T-cell (primary cell): ENCODE measurements around the gene ABCC1. TPM values are rescaled to one million over a fixed set of nuclear protein-coding genes. Genes with fewer than 3 reads are reported as not detected.
"Not testable (repeated sequence)": the region's sequence is repeated elsewhere in the genome, so short reads cannot be mapped to it uniquely, and the experiment has no call there.

Source experiments
- ATAC-seq, 4 experiments: fragments of 200-7000 bp in 3 of 4; fragments of 150-1000 bp in 1 of 4; cut with Tn5 transposase; replicated peaks in 1 of 4; 1 replicate in 3 of 4; 2 replicates in 1 of 4; pipeline ENCODE4 v1.10.0; 2021; ENCODE audit warnings: moderate library complexity in 3 of 4, mild to moderate bottlenecking in 2 of 4, moderate number of reproducible peaks in 1 of 4
- CTCF ChIA-PET, 2 donors: fragments of 300-600 bp; sonication (Branson Sonifier 250); formaldehyde crosslinking; loops; one replicate each; lab custom pipeline; 2022; ENCODE audit warnings: antibody characterized with exemption in 2 of 2; lab: Charles Lee
- POLR2A ChIA-PET, 2 donors: fragments of 300-600 bp; sonication (Branson Sonifier 250); formaldehyde crosslinking; loops; one replicate each; lab custom pipeline; 2022; ENCODE audit warnings: antibody characterized with exemption in 2 of 2; lab: Charles Lee
- DNase-seq, 35 experiments: peaks; one replicate each; pipeline versions ENCODE4 v3.0.0 to v3.0.0-alpha.2; 2013 to 2023
- H3K27ac ChIP-seq: one replicate; pipeline ENCODE4 v1.5.1; 2013; ENCODE audit warnings: low read length
- H3K27me3 ChIP-seq, 2 experiments: replicated peaks in 1 of 2; 1 replicate in 1 of 2; 2 replicates in 1 of 2; pipeline versions ENCODE4 v1.6.1 to v1.7.0; 2013; ENCODE audit warnings: low read length in 1 of 2, mixed read lengths in 1 of 2; ENCODE audit not compliant: control insufficient read depth in 2 of 2, insufficient read depth in 2 of 2; ENCODE audit errors: extremely low read depth in 1 of 2
- H3K36me3 ChIP-seq, 2 donors: 1 replicate in 1 of 2; 2 replicates in 1 of 2; pipeline versions ENCODE4 v1.6.1 to v1.7.0; 2013; ENCODE audit warnings: low read length in 1 of 2; ENCODE audit not compliant: control insufficient read depth in 2 of 2, insufficient read depth in 1 of 2; ENCODE audit errors: extremely low read depth in 1 of 2
- H3K4me1 ChIP-seq, 2 experiments: 1 replicate in 1 of 2; 2 replicates in 1 of 2; pipeline versions ENCODE4 v1.6.1 to v1.7.0; 2013; ENCODE audit warnings: low read length in 2 of 2, mixed read lengths in 1 of 2; ENCODE audit not compliant: insufficient read depth in 2 of 2, control insufficient read depth in 1 of 2; ENCODE audit errors: extremely low read depth in 1 of 2
- H3K4me3 ChIP-seq, 2 donors: 1 replicate in 1 of 2; 2 replicates in 1 of 2; pipeline versions ENCODE4 v1.5.1 to v1.7.0; 2013; ENCODE audit warnings: mild to moderate bottlenecking in 2 of 2, low read length in 1 of 2, moderate library complexity in 1 of 2; ENCODE audit not compliant: control insufficient read depth in 1 of 2; ENCODE audit errors: extremely low read depth in 1 of 2
- H3K9me3 ChIP-seq: 2 replicates; pipeline ENCODE4 v1.7.0; 2013
- H3K27ac Mint-ChIP-seq, 2 donors: one replicate each; pipeline ENCODE4 v1.8.0; 2020 to 2021; ENCODE audit warnings: mild to moderate bottlenecking in 2 of 2, mixed read lengths in 2 of 2
- H3K27me3 Mint-ChIP-seq, 2 donors: one replicate each; pipeline ENCODE4 v1.8.0; 2021 to 2022; ENCODE audit warnings: mixed read lengths in 2 of 2
- H3K36me3 Mint-ChIP-seq: one replicate; pipeline ENCODE4 v1.8.0; 2021; ENCODE audit warnings: mixed read lengths
- H3K4me1 Mint-ChIP-seq, 3 donors: one replicate each; pipeline ENCODE4 v1.8.0; 2020 to 2022; ENCODE audit warnings: mixed read lengths in 3 of 3, mild to moderate bottlenecking in 1 of 3
- H3K4me3 Mint-ChIP-seq, 3 donors: one replicate each; pipeline ENCODE4 v1.8.0; 2020 to 2022; ENCODE audit warnings: mild to moderate bottlenecking in 3 of 3, mixed read lengths in 3 of 3, moderate library complexity in 3 of 3
- H3K9me3 Mint-ChIP-seq, 3 donors: one replicate each; pipeline ENCODE4 v1.8.0; 2020 to 2022; ENCODE audit warnings: mixed read lengths in 3 of 3
- WGBS: methylation state at CpG from one replicate; pipeline ENCODE4 v1.1.5; 2013; ENCODE audit warnings: missing lambda C conversion rate; ENCODE audit not compliant: insufficient coverage; 5-methylcytosine and 5-hydroxymethylcytosine counted together
- total RNA-seq, 35 experiments: library from RNA in 6 of 35; stranded (reverse) in 6 of 35; fragments of 120-200 nt in 1 of 35; gene quantifications; one replicate each; pipeline versions ENCODE4 v1.2.1 to v1.2.4 and lab custom pipeline; 2013 to 2026

The ABCC1 gene
- total RNA-seq, 5 donors from 2014 or later (not counting 1 experiment from before 2014, with no cell fraction given): 59.4 to 68.1 (median 63.0) TPM

DNA sequence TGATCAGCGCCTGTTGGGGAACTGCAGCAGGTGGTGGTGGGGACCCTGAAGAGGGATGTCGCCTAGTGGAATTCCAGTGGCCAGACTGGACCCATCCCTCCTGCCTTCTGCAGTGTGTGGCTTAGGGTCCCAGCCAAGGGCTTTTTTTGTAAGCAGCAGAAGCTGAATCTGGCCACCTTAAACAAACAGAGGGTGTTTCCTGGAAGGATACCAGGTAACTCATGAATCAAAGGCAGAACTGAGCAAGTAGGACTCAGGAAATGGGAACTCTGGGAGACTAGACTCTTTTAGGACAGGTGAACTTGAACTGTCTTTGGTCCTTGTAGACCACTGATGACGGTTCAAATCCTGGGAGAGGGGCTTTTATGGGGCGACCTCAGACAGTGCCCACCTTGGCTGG is 149.9 kb downstream of the ABCC1 start:
- ATAC-seq (no peak), DNase-seq (no peak)
- H3K4me3 ChIP-seq: no peak overlapping the region
- H3K27ac ChIP-seq: no peak overlapping the region
- ChIA-PET POLR2A (no interaction called here), CTCF (no interaction called here)
- H3K36me3 ChIP-seq: peaks cover 7 to 56% of the 10 kb centered on the region in 2 donors
- WGBS: 100% methylated on average over 3 of the region's 4 CpGs
- H3K9me3 ChIP-seq: no peaks in the 10 kb centered on the region
- Mint-ChIP-seq H3K27me3 (no peaks in the 10 kb centered on the region), H3K9me3 (no peaks in the 10 kb centered on the region), H3K4me1 (no peaks in the 10 kb centered on the region), H3K27ac (no peak overlapping the region), H3K36me3 (peaks cover 56% of the 10 kb centered on the region), H3K4me3 (no peak overlapping the region)
- H3K4me1 ChIP-seq: no peaks in the 10 kb centered on the region
- H3K27me3 ChIP-seq: no peaks in the 10 kb centered on the region

- no peaks in the 10 kb centered on the region for H3K4me1 ChIP-seq
- H3K9me3 ChIP-seq: no peaks in the 10 kb centered on the region
- no peak overlapping the region for H3K4me3 Mint-ChIP-seq
- ChIA-PET POLR2A (no interaction called here), CTCF (no interaction called here)
- H3K27ac Mint-ChIP-seq: no peak overlapping the region
- no peak for DNase-seq
- H3K27me3 ChIP-seq: no peaks in the 10 kb centered on the region
- WGBS: 89% methylated on average over 3 of the region's 8 CpGs
- no peak for ATAC-seq
- no peaks in the 10 kb centered on the region for H3K9me3 Mint-ChIP-seq
- H3K4me3 ChIP-seq: no peak overlapping the region
- no peak overlapping the region for H3K27ac ChIP-seq
- peaks cover 7 to 52% of the 10 kb centered on the region in 2 donors for H3K36me3 ChIP-seq
- no peaks in the 10 kb centered on the region for H3K27me3 Mint-ChIP-seq
- H3K4me1 Mint-ChIP-seq: no peaks in the 10 kb centered on the region
- peaks cover 62% of the 10 kb centered on the region for H3K36me3 Mint-ChIP-seq
Measured at GRCh38 chr16:16100631-16101030, 151.2 kb downstream of the ABCC1 start.

DNA sequence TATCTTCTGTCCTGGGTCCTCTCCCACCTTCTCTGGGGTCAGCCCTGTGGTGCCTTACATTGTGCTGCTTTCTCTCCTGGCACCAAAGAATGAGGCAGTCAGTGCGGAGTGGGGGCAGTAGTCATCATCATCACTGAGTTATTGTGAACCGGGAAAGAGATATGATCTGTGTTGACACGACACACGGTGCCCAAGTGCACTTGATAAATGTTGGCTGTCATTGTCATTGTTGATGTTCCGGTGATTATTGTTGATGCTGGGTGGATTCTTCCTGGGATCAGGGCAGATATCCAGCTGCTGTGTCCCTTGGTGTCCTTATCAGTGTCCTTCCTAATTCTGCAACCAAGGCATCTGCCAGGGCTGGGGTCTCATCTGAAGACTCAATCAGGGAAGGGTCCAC is 152.2 kb downstream of the ABCC1 start:
- H3K27ac ChIP-seq: no peak overlapping the region
- Mint-ChIP-seq H3K4me3 (no peak overlapping the region), H3K9me3 (no peaks in the 10 kb centered on the region), H3K27ac (no peak overlapping the region), H3K27me3 (no peaks in the 10 kb centered on the region), H3K36me3 (peaks cover 59% of the 10 kb centered on the region), H3K4me1 (no peaks in the 10 kb centered on the region)
- DNase-seq: no peak
- POLR2A ChIA-PET: no interaction called here
- no peaks in the 10 kb centered on the region for H3K9me3 ChIP-seq
- no peak overlapping the region for H3K4me3 ChIP-seq
- peaks cover 9 to 54% of the 10 kb centered on the region in 2 donors for H3K36me3 ChIP-seq
- 97% methylated on average over 5 of the region's 5 CpGs for WGBS
- CTCF ChIA-PET: no interaction called here
- H3K4me1 ChIP-seq: no peaks in the 10 kb centered on the region
- H3K27me3 ChIP-seq: no peaks in the 10 kb centered on the region
- ATAC-seq: no peak

DNA sequence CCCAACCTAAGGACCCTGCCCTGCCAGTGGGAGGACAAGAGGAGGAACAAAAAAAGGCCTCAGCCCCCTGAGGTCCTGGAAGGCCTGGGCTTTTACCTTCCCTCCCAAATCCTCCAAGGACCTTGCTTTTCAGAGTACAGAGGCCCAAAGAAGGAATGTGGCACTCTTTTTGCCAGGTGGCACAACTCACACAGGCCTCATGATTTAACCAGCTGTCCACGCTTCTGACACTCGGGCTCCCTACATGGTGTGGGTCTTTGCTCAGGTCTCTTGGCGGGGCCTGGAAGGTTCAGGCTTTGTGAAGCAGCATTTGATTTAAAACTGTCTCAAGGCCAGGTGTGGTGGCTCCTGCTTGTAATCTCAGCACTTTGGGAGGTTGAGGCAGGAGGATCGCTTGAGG is 153.3 kb downstream of the ABCC1 start:
- Mint-ChIP-seq H3K36me3 (peaks cover 55% of the 10 kb centered on the region), H3K4me3 (no peak overlapping the region), H3K9me3 (no peaks in the 10 kb centered on the region), H3K27ac (no peak overlapping the region), H3K27me3 (no peaks in the 10 kb centered on the region), H3K4me1 (no peaks in the 10 kb centered on the region)
- Histone ChIP-seq H3K4me3 (no peak overlapping the region), H3K27ac (no peak overlapping the region), H3K4me1 (no peaks in the 10 kb centered on the region), H3K27me3 (no peaks in the 10 kb centered on the region), H3K9me3 (no peaks in the 10 kb centered on the region), H3K36me3 (peaks cover 12 to 53% of the 10 kb centered on the region in 2 donors)
- POLR2A ChIA-PET: no interaction called here
- DNase-seq: no peak
- no peak for ATAC-seq
- 100% methylated on average over 3 of the region's 4 CpGs for WGBS
- CTCF ChIA-PET: no interaction called here

DNA sequence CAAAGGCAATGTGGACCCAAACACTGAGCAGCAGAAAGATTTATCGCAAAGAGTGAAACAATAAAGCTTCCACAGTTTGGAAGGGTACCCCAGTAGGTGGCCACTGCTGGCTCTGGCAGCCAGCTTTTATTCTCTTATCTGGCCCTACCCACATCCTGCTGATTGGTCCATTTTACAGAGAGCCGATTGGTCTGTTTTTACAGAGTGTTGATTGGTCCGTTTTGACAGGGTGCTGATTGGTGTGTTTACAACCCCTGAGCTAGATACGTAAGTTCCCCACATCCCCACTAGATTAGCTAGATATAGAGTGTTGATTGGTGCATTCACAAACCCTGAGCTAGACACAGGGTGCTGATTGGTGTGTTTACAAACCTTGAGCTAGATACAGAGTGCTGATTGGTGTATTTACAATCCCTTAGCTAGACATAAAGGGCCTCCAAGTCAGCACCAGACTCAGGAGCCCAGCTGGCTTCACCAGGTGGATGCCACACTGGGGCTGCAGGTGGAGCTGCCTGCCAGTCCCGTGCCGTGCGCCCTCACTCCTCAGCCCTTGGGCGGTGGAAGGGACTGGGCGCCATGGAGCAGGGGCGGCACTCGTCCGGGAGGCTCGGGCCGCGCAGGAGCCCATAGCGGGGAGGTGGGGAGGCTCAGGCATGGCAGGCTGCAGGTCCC is 154.9 kb downstream of the ABCC1 start:
- ATAC-seq, POLR2A ChIA-PET, H3K4me1 Mint-ChIP-seq, H3K27me3 Mint-ChIP-seq, H3K4me3 ChIP-seq, H3K27me3 ChIP-seq, H3K27ac ChIP-seq, CTCF ChIA-PET, DNase-seq, H3K4me3 Mint-ChIP-seq, H3K9me3 ChIP-seq, H3K9me3 Mint-ChIP-seq, H3K4me1 ChIP-seq, H3K27ac Mint-ChIP-seq: not testable (repeated sequence)
- 95% methylated on average over 12 of the region's 16 CpGs for WGBS
- H3K36me3 Mint-ChIP-seq: peaks cover 54% of the 10 kb centered on the region
- peaks cover 15 to 42% of the 10 kb centered on the region in 2 donors for H3K36me3 ChIP-seq

DNA sequence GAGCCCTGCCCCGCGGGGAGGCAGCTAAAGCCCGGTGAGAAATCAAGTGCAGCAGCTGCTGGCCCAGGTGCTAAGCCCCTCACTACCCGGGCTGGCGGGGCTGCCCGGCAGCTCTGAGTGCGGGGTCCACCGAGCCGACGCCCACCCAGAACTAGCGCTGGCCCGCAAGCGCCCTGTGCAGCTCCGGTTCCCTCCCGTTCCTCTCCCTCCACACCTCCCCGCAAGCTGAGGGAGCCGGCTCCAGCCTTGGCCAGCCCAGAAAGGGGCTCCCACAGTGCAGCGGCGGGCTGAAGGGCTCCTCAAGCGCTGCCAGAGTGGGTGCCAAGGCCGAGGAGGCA is 155.4 kb downstream of the ABCC1 start:
- ATAC-seq, H3K9me3 ChIP-seq, H3K4me3 ChIP-seq, H3K27me3 Mint-ChIP-seq, POLR2A ChIA-PET, H3K27ac ChIP-seq, H3K27ac Mint-ChIP-seq, H3K9me3 Mint-ChIP-seq, H3K4me1 ChIP-seq, CTCF ChIA-PET, H3K27me3 ChIP-seq, H3K4me3 Mint-ChIP-seq, DNase-seq, H3K4me1 Mint-ChIP-seq: not testable (repeated sequence)
- H3K36me3 Mint-ChIP-seq: peaks cover 56% of the 10 kb centered on the region
- WGBS: 89% methylated on average over 11 of the region's 21 CpGs
- peaks cover 15 to 44% of the 10 kb centered on the region in 2 donors for H3K36me3 ChIP-seq

DNA sequence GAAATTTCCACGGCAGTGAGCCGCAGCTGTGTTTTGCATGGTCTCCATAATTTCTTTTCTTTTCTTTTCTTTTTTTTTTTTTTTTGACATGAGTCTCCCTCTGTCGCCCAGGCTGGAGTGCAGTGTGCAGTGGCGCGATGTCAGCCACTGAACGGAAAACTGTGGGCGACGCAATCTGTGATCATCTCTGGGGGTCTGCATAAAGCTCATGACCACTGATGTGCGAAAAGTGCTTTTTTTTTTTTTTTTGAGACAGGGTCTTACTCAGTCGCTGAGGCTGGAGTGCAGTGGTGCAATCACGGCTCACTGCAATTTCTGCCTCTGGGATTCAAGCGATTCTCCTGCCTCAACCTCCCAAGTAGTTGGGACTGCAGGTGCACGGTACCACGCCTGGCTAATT is 156.2 kb downstream of the ABCC1 start:
- ChIA-PET CTCF (interaction anchor here in 1 of 2 donors (0.5 to 0.7 kb wide), 2 partner anchors 145 to 567 kb away, joined by 3 to 9 read pairs; no protein-coding TSS in a partner anchor), POLR2A (no interaction called here)
- Mint-ChIP-seq H3K27me3 (no peaks in the 10 kb centered on the region), H3K4me3 (no peak overlapping the region), H3K27ac (no peak overlapping the region), H3K4me1 (no peaks in the 10 kb centered on the region), H3K9me3 (no peaks in the 10 kb centered on the region), H3K36me3 (peaks cover 62% of the 10 kb centered on the region)
- no peaks in the 10 kb centered on the region for H3K27me3 ChIP-seq
- WGBS: 97% methylated on average over 10 of the region's 14 CpGs
- ATAC-seq (no peak), DNase-seq (no peak)
- no peaks in the 10 kb centered on the region for H3K4me1 ChIP-seq
- no peak overlapping the region for H3K4me3 ChIP-seq
- no peaks in the 10 kb centered on the region for H3K9me3 ChIP-seq
- no peak overlapping the region for H3K27ac ChIP-seq
- peaks cover 15 to 48% of the 10 kb centered on the region in 2 donors for H3K36me3 ChIP-seq
